SU-DHL-6 (cell line): ENCODE measurements around the gene SPDEF.

Experiments
- H2AFZ ChIP-seq: fragments of 200-600 bp; sonication (generic); 2 replicates; pipeline ENCODE4 v1.6.1; 2014; ENCODE audit warnings: low read depth, mild to moderate bottlenecking, moderate library complexity, mixed read lengths, antibody characterized with exemption, low read length; ENCODE audit not compliant: severe bottlenecking
- H3F3A ChIP-seq: fragments of 200-600 bp; shearing (Covaris generic); 2 replicates; pipeline ENCODE4 v1.6.0; 2016; ENCODE audit warnings: antibody characterized with exemption, mild to moderate bottlenecking; ENCODE audit not compliant: insufficient read depth
- H3K27ac ChIP-seq: fragments of 200-600 bp; sonication (generic); 2 replicates; pipeline ENCODE4 v1.5.1; 2016; ENCODE audit warnings: low read depth, mild to moderate bottlenecking, low read length, moderate library complexity, mixed read lengths
- H3K27me3 ChIP-seq: fragments of 200-600 bp; sonication (generic), shearing (Covaris generic); 2 replicates; pipeline ENCODE4 v1.6.0; 2014; ENCODE audit warnings: mild to moderate bottlenecking, low read length
- H3K36me3 ChIP-seq: fragments of 200-600 bp; sonication (generic); 2 replicates; pipeline ENCODE4 v1.6.1; 2014; ENCODE audit warnings: mild to moderate bottlenecking, low read length, mixed read lengths
- H3K4me2 ChIP-seq: fragments of 300-600, 200-600 bp; shearing (Covaris generic), sonication (generic); 2 replicates; pipeline ENCODE4 v1.6.0; 2014; ENCODE audit warnings: low read length, low read depth, mild to moderate bottlenecking; ENCODE audit not compliant: poor library complexity, severe bottlenecking
- H3K4me3 ChIP-seq: fragments of 200-600 bp; sonication (generic); 2 replicates; pipeline ENCODE4 v1.5.1; 2014; ENCODE audit warnings: antibody characterized with exemption, low read length, mild to moderate bottlenecking, mixed read lengths; ENCODE audit not compliant: insufficient read depth, poor library complexity, severe bottlenecking
- H3K79me2 ChIP-seq: fragments of 200-600 bp; sonication (generic); 2 replicates; pipeline ENCODE4 v1.6.1; 2014; ENCODE audit warnings: mild to moderate bottlenecking, low read length, moderate library complexity; ENCODE audit not compliant: insufficient read depth
- H3K9ac ChIP-seq: fragments of 200-600 bp; sonication (generic); 2 replicates; pipeline ENCODE4 v1.7.0; 2014; ENCODE audit warnings: mild to moderate bottlenecking, low read length
- H3K9me2 ChIP-seq: fragments of 200-600 bp; sonication (generic); replicated peaks from 2 replicates; pipeline ENCODE4 v1.6.1; 2014; ENCODE audit warnings: low read length; ENCODE audit not compliant: insufficient read depth
- H3K9me3 ChIP-seq: fragments of 200-600 bp; sonication (generic); 2 replicates; pipeline ENCODE4 v1.6.1; 2014; ENCODE audit warnings: low read length, mixed read lengths; ENCODE audit not compliant: insufficient read depth
- H4K20me1 ChIP-seq: fragments of 200-600 bp; sonication (generic); 2 replicates; pipeline ENCODE4 v1.6.1; 2014; ENCODE audit warnings: low read depth, mild to moderate bottlenecking, antibody characterized with exemption, low read length, moderate library complexity, mixed read lengths
- EZH2phosphoT487 ChIP-seq: fragments of 200-600 bp; sonication (generic), shearing (Covaris generic); conservative IDR thresholded peaks from 2 replicates; pipeline ENCODE4 v1.6.1; 2018; ENCODE audit warnings: mild to moderate bottlenecking, antibody characterized with exemption, low read length, moderate library complexity, mixed read lengths
- TF ChIP-seq, protein P1 (sequence below): fragments of 200-600 bp; sonication (generic); IDR thresholded peaks from one replicate; pipeline ENCODE4 v1.5.1; 2017; ENCODE audit warnings: antibody characterized with exemption, mild to moderate bottlenecking, low read length, moderate library complexity; ENCODE audit not compliant: insufficient read depth, poor library complexity, severe bottlenecking

SPDEF gene

DNA sequence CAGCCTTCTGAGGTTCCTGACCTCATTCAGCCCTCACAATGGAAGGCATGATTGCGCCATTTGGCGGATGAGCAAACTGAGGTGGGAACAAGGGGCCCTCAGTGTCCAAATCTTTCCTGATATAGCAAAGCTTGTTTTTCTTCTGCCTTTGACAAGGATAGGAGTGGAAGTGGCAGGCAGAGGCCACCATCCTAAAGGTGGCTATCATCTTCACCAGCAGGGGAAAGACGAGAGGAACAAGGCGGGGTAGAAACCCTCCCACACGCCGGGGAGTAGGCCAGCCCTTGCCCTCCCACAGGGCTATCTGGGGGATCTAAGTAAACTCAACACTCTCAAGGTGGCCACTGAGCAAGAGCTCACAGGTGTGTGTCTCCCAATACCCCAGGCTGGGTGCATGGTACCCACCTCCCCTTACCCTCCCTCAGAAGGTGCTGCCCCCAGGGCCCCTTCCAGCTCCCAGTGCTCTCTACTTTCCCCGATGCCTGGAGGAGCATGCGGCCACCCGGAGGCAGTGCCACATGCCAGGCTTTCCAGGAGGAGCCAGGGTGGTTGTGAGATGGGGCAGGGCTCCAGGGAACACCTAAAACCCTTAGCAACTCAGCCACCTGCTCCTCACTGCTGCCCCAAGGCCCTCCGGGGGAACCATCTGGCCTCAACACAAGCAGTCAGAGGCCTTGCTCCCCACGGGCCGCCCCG lies 11.2 kb downstream of the SPDEF start:
- Histone ChIP-seq H3K27ac (no peak overlapping the region), H3K36me3 (no peaks in the 10 kb centered on the region), H3K9ac (no peak overlapping the region), H3F3A (no peaks in the 10 kb centered on the region), H3K79me2 (no peaks in the 10 kb centered on the region), H3K27me3 (no peaks in the 10 kb centered on the region), H3K4me2 (no peak overlapping the region), H2AFZ (no peak overlapping the region), H4K20me1 (no peaks in the 10 kb centered on the region), H3K9me2 (no peaks in the 10 kb centered on the region), H3K9me3 (no peaks in the 10 kb centered on the region), H3K4me3 (no peak overlapping the region)
- TF ChIP-seq EZH2phosphoT487: no peak
- TF ChIP-seq, protein P1, sequence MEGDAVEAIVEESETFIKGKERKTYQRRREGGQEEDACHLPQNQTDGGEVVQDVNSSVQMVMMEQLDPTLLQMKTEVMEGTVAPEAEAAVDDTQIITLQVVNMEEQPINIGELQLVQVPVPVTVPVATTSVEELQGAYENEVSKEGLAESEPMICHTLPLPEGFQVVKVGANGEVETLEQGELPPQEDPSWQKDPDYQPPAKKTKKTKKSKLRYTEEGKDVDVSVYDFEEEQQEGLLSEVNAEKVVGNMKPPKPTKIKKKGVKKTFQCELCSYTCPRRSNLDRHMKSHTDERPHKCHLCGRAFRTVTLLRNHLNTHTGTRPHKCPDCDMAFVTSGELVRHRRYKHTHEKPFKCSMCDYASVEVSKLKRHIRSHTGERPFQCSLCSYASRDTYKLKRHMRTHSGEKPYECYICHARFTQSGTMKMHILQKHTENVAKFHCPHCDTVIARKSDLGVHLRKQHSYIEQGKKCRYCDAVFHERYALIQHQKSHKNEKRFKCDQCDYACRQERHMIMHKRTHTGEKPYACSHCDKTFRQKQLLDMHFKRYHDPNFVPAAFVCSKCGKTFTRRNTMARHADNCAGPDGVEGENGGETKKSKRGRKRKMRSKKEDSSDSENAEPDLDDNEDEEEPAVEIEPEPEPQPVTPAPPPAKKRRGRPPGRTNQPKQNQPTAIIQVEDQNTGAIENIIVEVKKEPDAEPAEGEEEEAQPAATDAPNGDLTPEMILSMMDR: no peak

GRCh38 chr6:34544052-34544604 lies 12.0 kb downstream of the SPDEF start:
- Histone ChIP-seq H3F3A (no peaks in the 10 kb centered on the region), H3K9ac (no peak overlapping the region), H2AFZ (no peak overlapping the region), H3K9me3 (no peaks in the 10 kb centered on the region), H3K4me2 (no peak overlapping the region), H3K36me3 (no peaks in the 10 kb centered on the region), H3K27ac (no peak overlapping the region), H4K20me1 (no peaks in the 10 kb centered on the region), H3K27me3 (no peaks in the 10 kb centered on the region), H3K9me2 (no peaks in the 10 kb centered on the region), H3K4me3 (no peak overlapping the region), H3K79me2 (no peaks in the 10 kb centered on the region)
- TF ChIP-seq EZH2phosphoT487: no peak
- TF ChIP-seq, protein P1: no peak

- H3K4me3 ChIP-seq: no peak overlapping the region
- H3K4me2 ChIP-seq: no peak overlapping the region
- H2AFZ ChIP-seq: no peak overlapping the region
These were observed 12.7 kb downstream of the SPDEF start for GRCh38 chr6:34543421-34543820.

More at GRCh38 chr6:34543421-34543820, 12.7 kb downstream of the SPDEF start:
- Histone ChIP-seq H3K27me3 (no peaks in the 10 kb centered on the region), H3F3A (no peaks in the 10 kb centered on the region), H3K27ac (no peak overlapping the region), H3K36me3 (no peaks in the 10 kb centered on the region), H3K9ac (no peak overlapping the region), H3K9me2 (no peaks in the 10 kb centered on the region), H3K79me2 (no peaks in the 10 kb centered on the region), H3K9me3 (no peaks in the 10 kb centered on the region), H4K20me1 (no peaks in the 10 kb centered on the region)
- no peak for TF ChIP-seq EZH2phosphoT487
- TF ChIP-seq, protein P1: no peak
